HEK293 (cell line): ENCODE data around the gene GPR15.
A peak's percentile ranks its signal among the peaks of the same experiment; 100 is the strongest.

ENCODE experiments used
- GLIS2 ChIP-seq: fragments of 450-650 bp; formaldehyde crosslinking; IDR thresholded peaks from 2 replicates; pipeline ENCODE4 v1.5.1; 2016; ENCODE audit warnings: missing biosample characterization, missing genetic modification characterization
- KLF8 ChIP-seq: fragments of 450-650 bp; formaldehyde crosslinking; IDR thresholded peaks from 2 replicates; pipeline ENCODE4 v1.5.1; 2016; ENCODE audit warnings: missing biosample characterization, missing genetic modification characterization
- REPIN1 ChIP-seq: fragments of 450-650 bp; formaldehyde crosslinking; IDR thresholded peaks from 2 replicates; pipeline ENCODE4 v1.5.1; 2017; ENCODE audit warnings: missing biosample characterization, missing genetic modification characterization, low read depth
- SALL2 ChIP-seq: fragments of 450-650 bp; formaldehyde crosslinking; IDR thresholded peaks from 2 replicates; pipeline ENCODE4 v1.5.0; 2017; ENCODE audit warnings: missing biosample characterization, mild to moderate bottlenecking, missing genetic modification characterization, borderline replicate concordance
- WT1 ChIP-seq: fragments of 450-650 bp; formaldehyde crosslinking; IDR thresholded peaks from 2 replicates; pipeline ENCODE4 v1.5.1; 2016; ENCODE audit warnings: missing biosample characterization, missing genetic modification characterization
- ZBTB21 ChIP-seq: fragments of 450-650 bp; formaldehyde crosslinking; IDR thresholded peaks from 2 replicates; pipeline ENCODE4 v1.5.1; 2017; ENCODE audit warnings: missing biosample characterization, missing genetic modification characterization
- ZBTB48 ChIP-seq: fragments of 450-650 bp; formaldehyde crosslinking; IDR thresholded peaks from 2 replicates; pipeline ENCODE4 v1.5.1; 2016; ENCODE audit warnings: missing biosample characterization, missing genetic modification characterization
- ZNF112 ChIP-seq: fragments of 450-650 bp; formaldehyde crosslinking; IDR thresholded peaks from 2 replicates; pipeline ENCODE4 v1.5.0; 2017; ENCODE audit warnings: missing biosample characterization, missing genetic modification characterization
- ZNF132 ChIP-seq: fragments of 450-650 bp; formaldehyde crosslinking; IDR thresholded peaks from 2 replicates; pipeline ENCODE4 v1.5.1; 2017; ENCODE audit warnings: missing biosample characterization, missing genetic modification characterization, borderline replicate concordance
- ZNF174 ChIP-seq: fragments of 450-650 bp; formaldehyde crosslinking; IDR thresholded peaks from 2 replicates; pipeline ENCODE4 v1.5.0; 2017; ENCODE audit warnings: missing biosample characterization, mild to moderate bottlenecking, missing genetic modification characterization
- ZNF202 ChIP-seq: fragments of 450-650 bp; formaldehyde crosslinking; IDR thresholded peaks from 2 replicates; pipeline ENCODE4 v1.5.1; 2016; ENCODE audit warnings: missing biosample characterization, missing genetic modification characterization, borderline replicate concordance
- ZNF423 ChIP-seq: fragments of 450-650 bp; formaldehyde crosslinking; IDR thresholded peaks from 2 replicates; pipeline ENCODE4 v1.5.1; 2016; ENCODE audit warnings: missing biosample characterization, missing genetic modification characterization
- ZNF48 ChIP-seq: fragments of 450-650 bp; formaldehyde crosslinking; IDR thresholded peaks from 2 replicates; pipeline ENCODE4 v1.5.1; 2016; ENCODE audit warnings: missing biosample characterization, missing genetic modification characterization
- ZNF514 ChIP-seq: fragments of 450-650 bp; formaldehyde crosslinking; IDR thresholded peaks from 2 replicates; pipeline ENCODE4 v1.5.1; 2016; ENCODE audit warnings: missing biosample characterization, missing genetic modification characterization
- ZNF555 ChIP-seq: fragments of 450-650 bp; formaldehyde crosslinking; conservative IDR thresholded peaks from 2 replicates; pipeline ENCODE4 v1.5.1; 2017; ENCODE audit warnings: missing biosample characterization, mild to moderate bottlenecking, missing genetic modification characterization, inconsistent platforms
- ZNF561 ChIP-seq: fragments of 450-650 bp; IDR thresholded peaks from 2 replicates; pipeline ENCODE4 v1.5.1; 2018; ENCODE audit warnings: missing biosample characterization, missing genetic modification characterization, borderline replicate concordance
- ZNF571 ChIP-seq: fragments of 450-650 bp; formaldehyde crosslinking; IDR thresholded peaks from 2 replicates; pipeline ENCODE4 v1.5.0; 2017; ENCODE audit warnings: missing biosample characterization, missing genetic modification characterization
- ZNF596 ChIP-seq: fragments of 450-650 bp; IDR thresholded peaks from 2 replicates; pipeline ENCODE4 v1.5.0; 2018; ENCODE audit warnings: missing biosample characterization, mild to moderate bottlenecking, missing genetic modification characterization, moderate library complexity
- ZNF670 ChIP-seq: fragments of 450-650 bp; formaldehyde crosslinking; IDR thresholded peaks from 2 replicates; pipeline ENCODE4 v1.5.1; 2016; ENCODE audit warnings: missing biosample characterization, missing genetic modification characterization, low read depth
- ZNF701 ChIP-seq: fragments of 450-650 bp; formaldehyde crosslinking; IDR thresholded peaks from 2 replicates; pipeline ENCODE4 v1.5.1; 2016; ENCODE audit warnings: missing biosample characterization, missing genetic modification characterization
- ZNF76 ChIP-seq: fragments of 450-650 bp; formaldehyde crosslinking; IDR thresholded peaks from 2 replicates; pipeline ENCODE4; 2016; ENCODE audit warnings: low read depth, missing biosample characterization, missing genetic modification characterization, borderline replicate concordance
- ZSCAN30 ChIP-seq: fragments of 450-650 bp; IDR thresholded peaks from 2 replicates; pipeline ENCODE4 v1.5.1; 2018; ENCODE audit warnings: missing biosample characterization, mild to moderate bottlenecking, missing genetic modification characterization, moderate library complexity
- ZXDB ChIP-seq: fragments of 450-650 bp; formaldehyde crosslinking; IDR thresholded peaks from 2 replicates; pipeline ENCODE4 v1.5.1; 2016; ENCODE audit warnings: missing biosample characterization, missing genetic modification characterization
- TF ChIP-seq, protein P1 (sequence below): fragments of 450-650 bp; formaldehyde crosslinking; IDR thresholded peaks from 2 replicates; pipeline ENCODE4 v1.5.1; 2016; ENCODE audit warnings: missing biosample characterization, missing genetic modification characterization
- TF ChIP-seq, protein P2 (sequence below): fragments of 450-650 bp; formaldehyde crosslinking; IDR thresholded peaks from 2 replicates; pipeline ENCODE4 v1.5.1; 2016; ENCODE audit warnings: missing biosample characterization, missing genetic modification characterization
- TF ChIP-seq, protein P3 (sequence below): fragments of 450-650 bp; formaldehyde crosslinking; IDR thresholded peaks from 2 replicates; pipeline ENCODE4 v1.5.1; 2016; ENCODE audit warnings: missing biosample characterization, missing genetic modification characterization
- TF ChIP-seq, protein P4 (sequence below): fragments of 450-650 bp; formaldehyde crosslinking; IDR thresholded peaks from 2 replicates; pipeline ENCODE4 v1.5.0; 2017; ENCODE audit warnings: missing biosample characterization, missing genetic modification characterization, borderline replicate concordance
- TF ChIP-seq, protein P5 (sequence below): fragments of 450-650 bp; IDR thresholded peaks from 2 replicates; pipeline ENCODE4 v1.5.1; 2018; ENCODE audit warnings: missing biosample characterization, missing genetic modification characterization

The GPR15 gene

DNA sequence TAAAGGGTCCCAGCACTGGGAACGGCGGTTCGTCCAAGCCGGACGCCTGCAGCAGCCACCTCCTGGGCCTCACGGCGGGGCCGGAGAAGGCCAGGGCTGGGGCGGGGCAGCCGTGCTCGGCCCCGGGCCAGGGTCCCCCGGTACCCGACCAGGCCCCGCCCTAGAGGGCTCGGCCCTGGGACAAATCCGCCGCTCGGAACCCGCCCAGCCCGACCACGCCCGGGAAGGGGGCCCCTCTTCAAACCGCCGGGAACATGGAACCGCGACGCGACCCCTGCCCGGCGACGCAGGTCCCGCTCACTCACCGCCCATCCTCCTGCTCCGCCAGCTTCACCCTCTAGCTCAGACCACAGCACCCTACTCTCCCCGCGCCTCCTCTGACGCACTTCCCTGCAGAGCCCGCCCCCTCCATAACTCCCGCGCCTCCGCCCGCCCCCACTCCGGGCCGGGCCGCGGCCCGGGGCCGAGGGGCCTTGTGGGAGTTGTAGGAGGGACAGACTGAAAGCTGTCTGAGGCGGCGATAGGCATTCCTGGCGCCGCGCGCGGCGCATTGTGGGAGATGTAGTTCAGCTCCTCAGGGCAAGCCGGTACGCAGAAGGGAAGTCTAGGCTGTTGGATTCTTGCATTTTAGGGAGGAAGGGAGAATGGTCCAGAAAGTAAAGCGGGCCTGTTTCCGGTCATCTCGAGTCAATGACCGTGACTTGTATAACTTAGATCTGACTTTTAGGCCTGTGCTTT, 9.1 kb upstream of the GPR15 start, which contains the start of gene CLDND1 (continued):
- TF ChIP-seq, protein P1, sequence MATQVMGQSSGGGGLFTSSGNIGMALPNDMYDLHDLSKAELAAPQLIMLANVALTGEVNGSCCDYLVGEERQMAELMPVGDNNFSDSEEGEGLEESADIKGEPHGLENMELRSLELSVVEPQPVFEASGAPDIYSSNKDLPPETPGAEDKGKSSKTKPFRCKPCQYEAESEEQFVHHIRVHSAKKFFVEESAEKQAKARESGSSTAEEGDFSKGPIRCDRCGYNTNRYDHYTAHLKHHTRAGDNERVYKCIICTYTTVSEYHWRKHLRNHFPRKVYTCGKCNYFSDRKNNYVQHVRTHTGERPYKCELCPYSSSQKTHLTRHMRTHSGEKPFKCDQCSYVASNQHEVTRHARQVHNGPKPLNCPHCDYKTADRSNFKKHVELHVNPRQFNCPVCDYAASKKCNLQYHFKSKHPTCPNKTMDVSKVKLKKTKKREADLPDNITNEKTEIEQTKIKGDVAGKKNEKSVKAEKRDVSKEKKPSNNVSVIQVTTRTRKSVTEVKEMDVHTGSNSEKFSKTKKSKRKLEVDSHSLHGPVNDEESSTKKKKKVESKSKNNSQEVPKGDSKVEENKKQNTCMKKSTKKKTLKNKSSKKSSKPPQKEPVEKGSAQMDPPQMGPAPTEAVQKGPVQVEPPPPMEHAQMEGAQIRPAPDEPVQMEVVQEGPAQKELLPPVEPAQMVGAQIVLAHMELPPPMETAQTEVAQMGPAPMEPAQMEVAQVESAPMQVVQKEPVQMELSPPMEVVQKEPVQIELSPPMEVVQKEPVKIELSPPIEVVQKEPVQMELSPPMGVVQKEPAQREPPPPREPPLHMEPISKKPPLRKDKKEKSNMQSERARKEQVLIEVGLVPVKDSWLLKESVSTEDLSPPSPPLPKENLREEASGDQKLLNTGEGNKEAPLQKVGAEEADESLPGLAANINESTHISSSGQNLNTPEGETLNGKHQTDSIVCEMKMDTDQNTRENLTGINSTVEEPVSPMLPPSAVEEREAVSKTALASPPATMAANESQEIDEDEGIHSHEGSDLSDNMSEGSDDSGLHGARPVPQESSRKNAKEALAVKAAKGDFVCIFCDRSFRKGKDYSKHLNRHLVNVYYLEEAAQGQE (tag by site-specific recombination) = no peak
- TF ChIP-seq ZNF48 (tag by site-specific recombination) = no peak
- TF ChIP-seq ZNF112 (tag by site-specific recombination) = no peak
- no peak for TF ChIP-seq ZNF202 (tag by site-specific recombination)
- TF ChIP-seq, protein P2, sequence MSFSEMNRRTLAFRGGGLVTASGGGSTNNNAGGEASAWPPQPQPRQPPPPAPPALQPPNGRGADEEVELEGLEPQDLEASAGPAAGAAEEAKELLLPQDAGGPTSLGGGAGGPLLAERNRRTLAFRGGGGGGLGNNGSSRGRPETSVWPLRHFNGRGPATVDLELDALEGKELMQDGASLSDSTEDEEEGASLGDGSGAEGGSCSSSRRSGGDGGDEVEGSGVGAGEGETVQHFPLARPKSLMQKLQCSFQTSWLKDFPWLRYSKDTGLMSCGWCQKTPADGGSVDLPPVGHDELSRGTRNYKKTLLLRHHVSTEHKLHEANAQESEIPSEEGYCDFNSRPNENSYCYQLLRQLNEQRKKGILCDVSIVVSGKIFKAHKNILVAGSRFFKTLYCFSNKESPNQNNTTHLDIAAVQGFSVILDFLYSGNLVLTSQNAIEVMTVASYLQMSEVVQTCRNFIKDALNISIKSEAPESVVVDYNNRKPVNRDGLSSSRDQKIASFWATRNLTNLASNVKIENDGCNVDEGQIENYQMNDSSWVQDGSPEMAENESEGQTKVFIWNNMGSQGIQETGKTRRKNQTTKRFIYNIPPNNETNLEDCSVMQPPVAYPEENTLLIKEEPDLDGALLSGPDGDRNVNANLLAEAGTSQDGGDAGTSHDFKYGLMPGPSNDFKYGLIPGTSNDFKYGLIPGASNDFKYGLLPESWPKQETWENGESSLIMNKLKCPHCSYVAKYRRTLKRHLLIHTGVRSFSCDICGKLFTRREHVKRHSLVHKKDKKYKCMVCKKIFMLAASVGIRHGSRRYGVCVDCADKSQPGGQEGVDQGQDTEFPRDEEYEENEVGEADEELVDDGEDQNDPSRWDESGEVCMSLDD (tag by site-specific recombination) = peak; percentile 61; the same call in 1 of the 2 replicates
- TF ChIP-seq KLF8 (tag by site-specific recombination) = peak; percentile 79
- TF ChIP-seq ZBTB48 = no peak; the same call in 1 of the 2 replicates
- no peak for TF ChIP-seq WT1 (tag by site-specific recombination)
- peak; percentile 53; the same call in 1 of the 2 replicates for TF ChIP-seq ZSCAN30 (tag by site-specific recombination)
- TF ChIP-seq ZNF701 (tag by site-specific recombination) = no peak
- peak; percentile 57; the same call in 1 of the 2 replicates for TF ChIP-seq GLIS2 (tag by site-specific recombination)
- TF ChIP-seq ZNF571 (tag by site-specific recombination) = no peak
- no peak for TF ChIP-seq ZNF132 (tag by site-specific recombination)
- TF ChIP-seq, protein P3, sequence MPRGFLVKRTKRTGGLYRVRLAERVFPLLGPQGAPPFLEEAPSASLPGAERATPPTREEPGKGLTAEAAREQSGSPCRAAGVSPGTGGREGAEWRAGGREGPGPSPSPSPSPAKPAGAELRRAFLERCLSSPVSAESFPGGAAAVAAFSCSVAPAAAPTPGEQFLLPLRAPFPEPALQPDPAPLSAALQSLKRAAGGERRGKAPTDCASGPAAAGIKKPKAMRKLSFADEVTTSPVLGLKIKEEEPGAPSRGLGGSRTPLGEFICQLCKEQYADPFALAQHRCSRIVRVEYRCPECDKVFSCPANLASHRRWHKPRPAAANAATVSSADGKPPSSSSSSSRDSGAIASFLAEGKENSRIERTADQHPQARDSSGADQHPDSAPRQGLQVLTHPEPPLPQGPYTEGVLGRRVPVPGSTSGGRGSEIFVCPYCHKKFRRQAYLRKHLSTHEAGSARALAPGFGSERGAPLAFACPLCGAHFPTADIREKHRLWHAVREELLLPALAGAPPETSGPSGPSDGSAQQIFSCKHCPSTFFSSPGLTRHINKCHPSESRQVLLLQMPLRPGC (tag by site-specific recombination) = no peak
- peak; percentile 70; the same call in 1 of the 2 replicates for TF ChIP-seq ZNF561 (tag by site-specific recombination)
- no peak for TF ChIP-seq SALL2 (tag by site-specific recombination)
- peak; percentile 46; the same call in 1 of the 2 replicates for TF ChIP-seq ZXDB (tag by site-specific recombination)
- TF ChIP-seq ZNF174 (tag by site-specific recombination) = no peak
- TF ChIP-seq REPIN1 (tag by site-specific recombination) = no peak
- TF ChIP-seq ZNF423 = peak; percentile 75; the same call in 1 of the 2 replicates
- no peak for TF ChIP-seq ZNF670
- no peak for TF ChIP-seq ZNF514 (tag by site-specific recombination)
- TF ChIP-seq ZNF596 (tag by site-specific recombination) = no peak
- TF ChIP-seq, protein P4, sequence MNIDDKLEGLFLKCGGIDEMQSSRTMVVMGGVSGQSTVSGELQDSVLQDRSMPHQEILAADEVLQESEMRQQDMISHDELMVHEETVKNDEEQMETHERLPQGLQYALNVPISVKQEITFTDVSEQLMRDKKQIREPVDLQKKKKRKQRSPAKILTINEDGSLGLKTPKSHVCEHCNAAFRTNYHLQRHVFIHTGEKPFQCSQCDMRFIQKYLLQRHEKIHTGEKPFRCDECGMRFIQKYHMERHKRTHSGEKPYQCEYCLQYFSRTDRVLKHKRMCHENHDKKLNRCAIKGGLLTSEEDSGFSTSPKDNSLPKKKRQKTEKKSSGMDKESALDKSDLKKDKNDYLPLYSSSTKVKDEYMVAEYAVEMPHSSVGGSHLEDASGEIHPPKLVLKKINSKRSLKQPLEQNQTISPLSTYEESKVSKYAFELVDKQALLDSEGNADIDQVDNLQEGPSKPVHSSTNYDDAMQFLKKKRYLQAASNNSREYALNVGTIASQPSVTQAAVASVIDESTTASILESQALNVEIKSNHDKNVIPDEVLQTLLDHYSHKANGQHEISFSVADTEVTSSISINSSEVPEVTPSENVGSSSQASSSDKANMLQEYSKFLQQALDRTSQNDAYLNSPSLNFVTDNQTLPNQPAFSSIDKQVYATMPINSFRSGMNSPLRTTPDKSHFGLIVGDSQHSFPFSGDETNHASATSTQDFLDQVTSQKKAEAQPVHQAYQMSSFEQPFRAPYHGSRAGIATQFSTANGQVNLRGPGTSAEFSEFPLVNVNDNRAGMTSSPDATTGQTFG = no peak
- TF ChIP-seq, protein P5, sequence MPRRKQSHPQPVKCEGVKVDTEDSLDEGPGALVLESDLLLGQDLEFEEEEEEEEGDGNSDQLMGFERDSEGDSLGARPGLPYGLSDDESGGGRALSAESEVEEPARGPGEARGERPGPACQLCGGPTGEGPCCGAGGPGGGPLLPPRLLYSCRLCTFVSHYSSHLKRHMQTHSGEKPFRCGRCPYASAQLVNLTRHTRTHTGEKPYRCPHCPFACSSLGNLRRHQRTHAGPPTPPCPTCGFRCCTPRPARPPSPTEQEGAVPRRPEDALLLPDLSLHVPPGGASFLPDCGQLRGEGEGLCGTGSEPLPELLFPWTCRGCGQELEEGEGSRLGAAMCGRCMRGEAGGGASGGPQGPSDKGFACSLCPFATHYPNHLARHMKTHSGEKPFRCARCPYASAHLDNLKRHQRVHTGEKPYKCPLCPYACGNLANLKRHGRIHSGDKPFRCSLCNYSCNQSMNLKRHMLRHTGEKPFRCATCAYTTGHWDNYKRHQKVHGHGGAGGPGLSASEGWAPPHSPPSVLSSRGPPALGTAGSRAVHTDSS (tag by site-specific recombination) = no peak
- TF ChIP-seq ZBTB21 (tag by site-specific recombination) = peak; percentile 39; the same call in 1 of the 2 replicates
- TF ChIP-seq ZNF555 (tag by site-specific recombination) = no peak
- TF ChIP-seq ZNF76 = peak; percentile 96
